Activated CD4-positive, CD25-positive, alpha-beta regulatory T cell treated with anti-CD3 and anti-CD28 coated beads, Interleukin-2, amount 50 U/mL, for 16 hours (primary cell): ENCODE measurements around the gene CLCN7.
"Not testable (repeated sequence)": the region's sequence is repeated elsewhere in the genome, so short reads cannot be mapped to it uniquely, and the experiment has no call there.

Source experiments
- DNase-seq: peaks from one replicate; pipeline ENCODE4 v3.0.0-alpha.2; 2020; ENCODE audit warnings: low read depth, low spot score

Gene CLCN7

GRCh38 chr16:1487395-1488053 lies 12.7 kb upstream of the CLCN7 start:
- no peak for DNase-seq

GRCh38 chr16:1486551-1487390 lies 11.9 kb upstream of the CLCN7 start:
- no peak for DNase-seq

- DNase-seq: no peak
These were observed 11.1 kb upstream of the CLCN7 start for GRCh38 chr16:1485847-1486496.

- DNase-seq: no peak
These were observed 7.3 kb upstream of the CLCN7 start for GRCh38 chr16:1481906-1482835.

GRCh38 chr16:1478937-1479336 lies 4.1 kb upstream of the CLCN7 start:
- not testable (repeated sequence) for DNase-seq

- no peak for DNase-seq
These were observed 2.2 kb upstream of the CLCN7 start for GRCh38 chr16:1477033-1477432.

- DNase-seq: no peak
These were observed 805 bp upstream of the CLCN7 start for GRCh38 chr16:1475552-1476114.

GRCh38 chr16:1474082-1474795 lies 589 bp downstream of the CLCN7 start:
- DNase-seq: no peak

GRCh38 chr16:1472974-1473373 lies 1.9 kb downstream of the CLCN7 start:
- no peak for DNase-seq

- no peak for DNase-seq
These were observed 3.1 kb downstream of the CLCN7 start for GRCh38 chr16:1471569-1472194.

- no peak for DNase-seq
These were observed 4.2 kb downstream of the CLCN7 start for GRCh38 chr16:1470481-1471251.

GRCh38 chr16:1469693-1470201 lies 5.1 kb downstream of the CLCN7 start:
- DNase-seq: no peak

- not testable (repeated sequence) for DNase-seq
These were observed 5.7 kb downstream of the CLCN7 start for GRCh38 chr16:1469141-1469540.

- DNase-seq: no peak
These were observed 6.4 kb downstream of the CLCN7 start for GRCh38 chr16:1468426-1468810.

- no peak for DNase-seq
These were observed 7.8 kb downstream of the CLCN7 start for GRCh38 chr16:1466968-1467521.

- DNase-seq: no peak
These were observed 8.8 kb downstream of the CLCN7 start for GRCh38 chr16:1466054-1466453.

- no peak for DNase-seq
These were observed 9.3 kb downstream of the CLCN7 start for GRCh38 chr16:1465567-1465915.

GRCh38 chr16:1464894-1465566 lies 9.8 kb downstream of the CLCN7 start:
- no peak for DNase-seq
